Measurements from ENCODE around the gene AK6. TPM values are rescaled to one million over a fixed set of nuclear protein-coding genes. Genes with fewer than 3 reads are reported as not detected.
"Not testable (repeated sequence)": the region's sequence is repeated elsewhere in the genome, so short reads cannot be mapped to it uniquely, and the experiment has no call there.

The AK6 gene
- total RNA-seq, 1 donor from 2014 or later, result 33.0 TPM

DNA sequence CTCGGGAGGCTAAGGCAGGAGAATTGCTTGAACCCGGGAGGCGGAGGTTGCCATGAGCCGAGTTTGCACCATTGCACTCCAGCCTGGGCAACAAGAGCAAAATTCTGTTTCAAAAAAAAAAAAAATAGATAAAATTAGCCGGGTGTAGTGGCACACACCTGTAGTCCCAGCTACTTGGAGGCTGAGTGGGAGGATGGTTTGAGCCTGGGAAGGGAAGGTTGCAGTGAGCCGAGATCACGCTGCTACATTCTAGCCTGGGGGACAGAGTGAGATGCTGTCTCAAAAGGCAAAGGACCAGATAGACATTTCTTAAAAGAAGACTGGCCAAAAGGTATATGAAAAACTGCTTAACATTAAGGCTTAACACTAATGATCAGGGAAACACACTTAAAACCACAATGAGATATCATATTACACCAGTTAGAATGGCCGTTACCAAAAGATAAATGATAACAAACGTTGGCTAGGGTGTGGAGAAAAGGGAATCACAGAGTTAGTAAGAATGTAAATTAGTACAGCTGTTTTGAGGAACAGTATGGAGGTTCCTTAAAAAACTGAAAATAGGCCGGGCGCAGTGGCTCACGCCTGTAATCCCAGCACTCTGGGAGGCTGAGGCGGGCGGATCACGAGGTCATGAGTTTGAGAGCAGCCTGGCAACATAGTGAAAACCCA is 35.5 kb upstream of the AK6 start:
- DNase-seq (ENCODE audit: low read depth), result no peak
- TF ChIP-seq, protein P1, sequence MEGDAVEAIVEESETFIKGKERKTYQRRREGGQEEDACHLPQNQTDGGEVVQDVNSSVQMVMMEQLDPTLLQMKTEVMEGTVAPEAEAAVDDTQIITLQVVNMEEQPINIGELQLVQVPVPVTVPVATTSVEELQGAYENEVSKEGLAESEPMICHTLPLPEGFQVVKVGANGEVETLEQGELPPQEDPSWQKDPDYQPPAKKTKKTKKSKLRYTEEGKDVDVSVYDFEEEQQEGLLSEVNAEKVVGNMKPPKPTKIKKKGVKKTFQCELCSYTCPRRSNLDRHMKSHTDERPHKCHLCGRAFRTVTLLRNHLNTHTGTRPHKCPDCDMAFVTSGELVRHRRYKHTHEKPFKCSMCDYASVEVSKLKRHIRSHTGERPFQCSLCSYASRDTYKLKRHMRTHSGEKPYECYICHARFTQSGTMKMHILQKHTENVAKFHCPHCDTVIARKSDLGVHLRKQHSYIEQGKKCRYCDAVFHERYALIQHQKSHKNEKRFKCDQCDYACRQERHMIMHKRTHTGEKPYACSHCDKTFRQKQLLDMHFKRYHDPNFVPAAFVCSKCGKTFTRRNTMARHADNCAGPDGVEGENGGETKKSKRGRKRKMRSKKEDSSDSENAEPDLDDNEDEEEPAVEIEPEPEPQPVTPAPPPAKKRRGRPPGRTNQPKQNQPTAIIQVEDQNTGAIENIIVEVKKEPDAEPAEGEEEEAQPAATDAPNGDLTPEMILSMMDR (conservative IDR thresholded peaks at IDR 0.05; ENCODE audit: low read depth, low read length), result no peak

DNA sequence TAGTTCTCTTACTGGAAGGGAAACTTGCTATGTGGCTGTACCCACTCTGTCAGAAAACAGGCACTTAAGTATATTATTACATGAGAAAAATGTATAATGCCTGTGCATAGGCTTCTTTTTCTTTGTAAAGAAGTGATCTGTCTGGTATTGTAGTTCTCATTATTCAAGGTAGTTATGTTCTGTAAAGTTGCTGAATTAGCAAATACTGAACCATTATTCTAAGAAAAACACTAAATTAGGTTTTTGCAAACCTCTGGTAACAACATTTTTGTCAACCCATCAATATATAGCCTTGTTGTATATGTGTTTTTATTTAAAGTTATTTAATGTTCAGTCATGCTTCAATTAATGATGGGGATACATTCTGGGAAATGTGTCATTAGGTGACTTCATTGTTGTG is 9.1 kb upstream of the AK6 start:
- no peak overlapping the region for H3K4me3 ChIP-seq (ENCODE audit: low read depth, low read length)
- DNase-seq (ENCODE audit: low read depth), result no peak
- TF ChIP-seq, protein P1 (conservative IDR thresholded peaks at IDR 0.05; ENCODE audit: low read depth, low read length), result no peak

More for the DNA sequence above, 35.5 kb upstream of the AK6 start:
- H3K4me3 ChIP-seq (ENCODE audit: low read depth, low read length), result no peak overlapping the region

DNA sequence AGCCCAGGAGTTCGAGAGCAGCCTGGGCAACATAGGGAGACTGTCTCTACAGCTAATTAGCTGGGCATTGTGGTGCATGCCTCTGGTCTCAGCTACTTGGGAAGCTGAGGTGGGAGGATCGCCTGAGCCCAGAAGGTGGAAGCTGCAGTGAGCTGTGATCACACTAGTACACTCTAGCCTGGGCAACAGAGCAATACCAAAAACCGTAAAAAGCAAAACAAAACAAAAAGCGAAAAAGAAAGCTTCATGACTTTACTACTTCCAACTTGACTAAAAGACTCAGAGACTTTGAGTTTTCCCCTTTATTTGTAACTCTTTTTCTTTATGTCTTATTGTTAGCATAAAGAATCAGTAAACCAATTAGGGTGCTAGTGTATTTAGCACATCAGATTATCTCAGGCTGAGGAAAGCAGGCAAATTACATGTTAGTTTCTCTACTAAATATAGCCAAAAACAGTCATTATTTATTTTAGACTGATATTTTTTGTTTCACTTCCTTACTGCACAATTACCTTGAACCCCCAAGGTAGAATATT is 5.7 kb upstream of the AK6 start:
- DNase-seq (ENCODE audit: low read depth), result no peak
- H3K4me3 ChIP-seq (ENCODE audit: low read depth, low read length), result no peak overlapping the region
- TF ChIP-seq, protein P1 (conservative IDR thresholded peaks at IDR 0.05; ENCODE audit: low read depth, low read length), result no peak

DNA sequence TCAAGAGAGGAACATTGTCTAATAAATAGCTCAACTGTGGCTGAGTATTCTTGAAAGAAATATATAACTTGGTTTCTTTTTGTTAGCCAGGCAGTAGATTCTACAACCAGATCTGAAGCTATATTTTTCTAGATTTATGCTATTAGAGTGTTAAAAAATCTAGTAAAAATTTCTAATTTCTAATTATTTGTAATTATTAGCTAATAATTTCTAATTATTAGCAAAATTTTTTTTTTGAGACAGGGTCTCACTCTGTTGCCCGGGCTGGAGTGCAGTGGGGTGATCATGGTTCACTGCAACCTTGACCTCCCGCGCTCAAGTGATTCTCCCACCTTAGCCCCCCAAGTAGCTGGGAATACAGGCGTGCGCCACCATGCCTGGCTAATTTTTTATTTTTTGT is 3.1 kb upstream of the AK6 start:
- TF ChIP-seq, protein P1 (conservative IDR thresholded peaks at IDR 0.05; ENCODE audit: low read depth, low read length), result no peak
- no peak overlapping the region for H3K4me3 ChIP-seq (ENCODE audit: low read depth, low read length)

DNA sequence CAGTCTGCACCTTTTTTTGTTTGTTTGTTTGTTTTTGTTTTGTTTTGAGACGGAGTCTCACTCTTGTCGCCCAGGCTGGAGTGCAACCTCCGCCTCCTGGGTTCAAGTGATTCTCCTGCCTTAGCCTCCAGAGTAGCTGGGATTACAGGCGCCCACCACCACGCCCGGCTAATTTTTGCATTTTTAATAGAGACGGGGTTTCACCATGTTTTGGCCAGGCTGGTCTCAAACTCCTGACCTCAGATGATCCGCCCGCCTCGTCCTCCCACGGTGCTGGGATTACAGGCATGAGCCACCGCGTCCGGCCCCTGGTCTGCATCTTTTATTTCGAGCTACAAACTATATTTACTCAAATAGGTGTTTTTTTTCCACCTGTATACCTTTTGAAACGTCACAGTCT is 1.0 kb upstream of the AK6 start:
- H3K4me3 ChIP-seq (ENCODE audit: low read depth, low read length), result peak overlapping the region; percentile 91
- DNase-seq (ENCODE audit: low read depth), result not testable (repeated sequence)

More for the DNA sequence above, 3.1 kb upstream of the AK6 start:
- DNase-seq (ENCODE audit: low read depth), result no peak

DNA sequence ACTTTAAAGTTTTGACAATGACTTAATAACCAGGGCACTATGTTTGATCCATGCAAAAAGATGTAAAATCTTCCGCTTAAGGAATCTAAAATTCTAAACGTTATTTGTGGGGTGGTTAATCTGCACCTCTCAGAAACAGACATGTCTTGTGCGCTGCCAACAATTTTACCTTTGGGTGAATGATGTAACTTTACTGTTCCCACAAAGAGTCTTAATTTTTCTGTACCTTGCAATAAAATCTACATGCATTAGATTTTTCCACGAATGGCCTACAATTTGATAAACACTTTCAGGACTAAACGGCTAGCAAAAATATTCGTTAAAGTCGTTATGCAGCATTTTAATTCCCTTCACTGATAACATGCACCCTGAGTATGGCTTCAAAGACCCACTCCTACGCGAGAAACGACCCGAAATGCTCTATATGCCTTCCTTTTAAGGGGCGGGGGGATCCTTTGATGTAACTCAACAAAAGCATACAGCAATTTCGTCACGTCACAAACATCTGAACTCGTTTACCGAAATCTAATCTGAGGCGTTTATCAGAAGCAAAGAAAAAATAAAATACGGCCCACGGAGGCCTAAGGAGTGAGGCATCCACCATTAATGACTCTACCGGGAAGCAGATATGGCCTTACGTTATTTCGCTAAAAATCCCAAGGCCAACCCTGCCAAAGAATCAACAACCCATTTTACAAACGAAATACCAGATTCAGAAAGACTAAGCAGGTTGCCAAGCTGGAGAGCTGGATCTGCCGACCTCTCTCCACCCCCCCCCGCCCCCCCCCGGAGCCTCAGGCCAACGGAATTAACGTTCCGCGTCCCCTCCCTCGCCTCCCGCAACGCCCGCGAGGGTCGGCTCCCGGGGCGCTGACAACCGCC is 621 bp downstream of the AK6 start:
- H3K4me3 ChIP-seq (ENCODE audit: low read depth, low read length), result peak overlapping the region; percentile 91
- no peak for DNase-seq (ENCODE audit: low read depth)
- TF ChIP-seq, protein P1 (conservative IDR thresholded peaks at IDR 0.05; ENCODE audit: low read depth, low read length), result no peak

DNA sequence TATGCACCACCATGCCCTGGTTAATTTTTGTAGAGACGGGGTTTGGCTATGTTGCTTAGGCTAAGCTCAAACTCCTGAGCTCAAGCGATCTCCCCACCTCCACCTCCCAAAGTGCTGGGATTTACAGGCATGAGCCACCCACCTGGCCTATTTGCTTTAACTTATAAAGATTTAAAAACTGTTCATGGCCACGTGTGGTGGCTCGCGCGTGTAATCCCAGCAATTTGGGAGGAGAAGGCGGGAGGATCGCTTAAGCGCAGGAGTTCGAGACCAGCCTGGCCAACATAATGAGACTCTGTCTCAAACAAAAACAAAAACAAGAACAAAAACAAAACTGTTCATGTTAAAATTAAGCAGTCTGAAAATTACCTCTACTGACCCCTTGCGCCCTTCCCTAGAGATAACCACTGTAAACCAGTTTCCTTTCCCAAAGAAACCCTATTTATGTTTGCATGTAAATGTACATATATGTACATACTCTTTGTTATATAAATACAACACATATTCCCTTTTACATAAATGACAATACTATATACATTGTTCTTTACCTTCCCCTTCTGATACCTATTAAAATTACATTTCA is 1.5 kb downstream of the AK6 start:
- DNase-seq (ENCODE audit: low read depth), result no peak
- H3K4me3 ChIP-seq (ENCODE audit: low read depth, low read length), result peak overlapping the region; percentile 91
- TF ChIP-seq, protein P1 (conservative IDR thresholded peaks at IDR 0.05; ENCODE audit: low read depth, low read length), result no peak
